GM18867 (cell line): ENCODE measurements around the gene SLC24A2.
"Not testable (repeated sequence)": the region's sequence is repeated elsewhere in the genome, so short reads cannot be mapped to it uniquely, and the experiment has no call there.

Source experiments
- ATAC-seq: cut with Tn5 transposase; IDR thresholded peaks from one replicate; pipeline ENCODE4 v1.9.1; 2021; ENCODE audit warnings: mild to moderate bottlenecking, moderate library complexity; ENCODE audit not compliant: unreplicated experiment

Gene SLC24A2

DNA sequence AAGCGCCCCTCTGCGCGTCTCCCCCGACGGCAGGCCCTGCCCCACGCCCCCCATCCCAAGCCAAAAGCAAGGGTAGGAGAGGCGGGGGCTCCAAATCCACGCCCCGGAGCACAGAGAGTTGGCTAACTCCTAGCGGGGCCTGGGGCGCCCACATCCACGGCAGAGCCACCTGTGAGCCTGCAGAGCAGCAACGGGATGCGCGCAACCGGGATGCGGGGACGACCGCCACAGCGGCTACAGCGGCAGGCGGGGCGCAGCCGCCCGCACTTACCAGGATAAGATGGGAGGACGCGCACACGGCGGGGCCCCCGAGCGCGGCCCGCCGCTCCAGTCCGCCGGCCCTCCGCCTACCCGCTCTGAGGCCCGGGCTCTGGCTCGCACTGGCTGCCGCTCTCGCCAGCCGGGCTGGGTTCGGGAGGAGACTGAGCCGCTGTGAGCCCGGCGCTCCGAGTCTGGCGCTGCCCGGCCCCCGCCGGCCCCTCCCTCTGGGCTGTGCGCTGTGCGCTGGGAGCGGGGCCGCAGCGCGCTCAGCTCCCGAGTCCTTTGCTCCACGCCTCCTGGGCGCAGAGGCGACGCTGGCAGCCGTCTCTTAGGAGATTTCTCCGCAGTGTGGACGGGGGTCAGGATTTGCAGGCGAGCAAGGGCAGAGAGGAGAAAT, at the start of gene SLC24A2:
TSS of gene SLC24A2 (minus strand) at position 424 of the 658 bp plus-strand sequence.
- no peak for ATAC-seq

GRCh38 chr9:19833331-19833730, 44.5 kb upstream of the SLC24A2 start:
- not testable (repeated sequence) for ATAC-seq

- no peak for ATAC-seq
These were observed 42.0 kb upstream of the SLC24A2 start for GRCh38 chr9:19830796-19831195.

GRCh38 chr9:19828576-19829109, 39.8 kb upstream of the SLC24A2 start:
- no peak for ATAC-seq

GRCh38 chr9:19816769-19817168, 27.9 kb upstream of the SLC24A2 start:
- no peak for ATAC-seq

- no peak for ATAC-seq
These were observed 23.4 kb upstream of the SLC24A2 start for GRCh38 chr9:19812194-19812593.

GRCh38 chr9:19809422-19810269, 20.8 kb upstream of the SLC24A2 start:
- ATAC-seq: peak; percentile 45

GRCh38 chr9:19807182-19807892, 18.5 kb upstream of the SLC24A2 start:
- no peak for ATAC-seq

GRCh38 chr9:19804431-19804830, 15.6 kb upstream of the SLC24A2 start:
- no peak for ATAC-seq

GRCh38 chr9:19800884-19801283, 12.0 kb upstream of the SLC24A2 start:
- ATAC-seq: no peak

DNA sequence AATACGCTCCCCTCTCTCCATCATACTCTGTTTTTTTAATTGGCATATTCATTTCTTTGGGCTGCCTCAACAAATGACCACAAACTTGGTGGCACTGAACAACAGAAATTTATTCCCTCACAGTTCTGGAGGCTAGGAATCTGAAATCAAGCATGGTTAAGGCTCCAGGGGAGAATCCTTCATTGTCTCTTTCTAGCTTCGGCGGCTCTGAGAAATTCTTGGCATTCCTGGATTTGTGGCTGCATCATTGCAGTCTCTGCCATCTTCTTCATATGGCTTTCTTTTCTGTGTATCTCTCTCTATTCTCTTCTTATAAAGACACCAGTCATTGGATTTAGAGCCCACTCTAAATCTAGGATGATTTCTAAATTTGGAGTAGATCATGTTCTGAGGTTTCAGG, 10.9 kb upstream of the SLC24A2 start:
- ATAC-seq: no peak

- no peak for ATAC-seq
These were observed 685 bp downstream of the SLC24A2 start for GRCh38 chr9:19788152-19788551.

- no peak for ATAC-seq
These were observed 1.2 kb downstream of the SLC24A2 start for GRCh38 chr9:19787672-19788071.

DNA sequence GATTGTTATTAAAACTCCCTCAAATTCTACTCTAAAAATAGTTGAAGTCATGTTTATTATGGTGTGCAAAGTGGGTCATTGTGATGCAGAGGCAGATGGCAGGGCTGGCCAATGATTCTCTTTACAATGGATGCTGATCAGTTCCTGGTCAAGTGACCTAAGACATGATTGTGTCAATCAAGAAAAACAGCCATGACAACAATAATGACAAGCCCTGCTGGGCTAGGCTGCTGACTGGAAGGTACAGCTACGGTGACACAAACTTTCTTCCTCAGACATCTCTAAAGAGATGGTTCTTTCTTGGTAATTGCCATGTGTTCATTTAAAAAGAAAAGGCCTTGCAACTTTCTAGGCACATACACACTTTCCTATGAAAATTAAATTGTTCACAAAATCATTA, 3.6 kb downstream of the SLC24A2 start:
- no peak for ATAC-seq

GRCh38 chr9:19784136-19784535, 4.7 kb downstream of the SLC24A2 start:
- ATAC-seq: no peak

GRCh38 chr9:19783500-19783899, 5.3 kb downstream of the SLC24A2 start:
- no peak for ATAC-seq

GRCh38 chr9:19782005-19782404, 6.8 kb downstream of the SLC24A2 start:
- ATAC-seq: no peak

GRCh38 chr9:19781240-19781639, 7.6 kb downstream of the SLC24A2 start:
- no peak for ATAC-seq

DNA sequence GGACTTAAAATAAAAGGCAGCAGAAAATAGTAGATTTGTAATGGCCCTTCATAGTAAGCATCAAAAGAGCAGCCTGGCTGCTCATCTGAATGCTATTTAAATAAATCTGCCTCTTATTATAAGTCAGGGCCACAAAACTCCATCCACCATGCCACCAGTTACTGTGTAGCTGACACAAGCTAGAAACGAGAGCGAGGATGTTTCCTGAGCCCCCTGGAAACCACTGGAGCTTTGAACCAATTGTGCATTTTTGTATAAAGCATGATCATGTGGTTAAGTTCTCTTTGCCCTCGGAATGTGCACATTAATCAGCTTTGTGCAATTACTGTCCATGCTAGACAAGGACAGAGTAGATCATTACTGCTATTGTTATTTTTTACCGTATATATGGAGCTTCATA, 17.4 kb downstream of the SLC24A2 start:
- no peak for ATAC-seq

DNA sequence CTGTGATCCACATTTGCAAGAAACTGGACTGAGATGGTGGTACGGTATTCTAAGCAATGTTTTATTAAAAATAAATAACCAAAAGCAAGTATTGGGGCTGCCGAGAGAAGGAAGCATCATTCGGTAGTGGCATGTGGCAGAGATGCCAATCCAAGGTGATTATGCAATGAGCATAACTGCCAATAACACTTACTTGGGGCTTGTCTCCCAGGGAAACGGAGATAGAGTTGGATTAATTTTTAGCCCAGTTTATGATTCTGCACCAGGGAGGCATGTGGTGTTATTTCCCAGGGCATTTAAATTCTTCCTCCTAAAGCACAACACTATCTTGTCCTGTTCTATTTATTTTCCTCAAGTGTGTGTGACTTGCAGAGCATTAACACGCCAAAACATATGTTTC, 17.9 kb downstream of the SLC24A2 start:
- no peak for ATAC-seq

GRCh38 chr9:19769213-19769612, 19.6 kb downstream of the SLC24A2 start:
- ATAC-seq: no peak
